ENCODE results near the gene CXCR2. TPM values are rescaled to one million over a fixed set of nuclear protein-coding genes. Genes with fewer than 3 reads are reported as not detected.
A peak's percentile ranks its signal among the peaks of the same experiment; 100 is the strongest.
"Not testable (repeated sequence)": the region's sequence is repeated elsewhere in the genome, so short reads cannot be mapped to it uniquely, and the experiment has no call there.

The CXCR2 gene
- not detected for polyA plus RNA-seq (2013, experiment 1 of 2; ENCODE audit: insufficient read length)
- not detected for polyA plus RNA-seq (2013, experiment 2 of 2; ENCODE audit: insufficient read length)

GRCh38 chr2:218125626-218126080 is at the start of gene CXCR2:
TSS of gene CXCR2 (plus strand) at chr2:218126028. CDS start at chr2:218134802, 8,774 bp downstream.
- no peak for DNase-seq

- no peak for DNase-seq
These were observed 48.2 kb upstream of the CXCR2 start for GRCh38 chr2:218077464-218078216.

GRCh38 chr2:218079943-218080913 is 45.6 kb upstream of the CXCR2 start:
- DNase-seq: no peak

GRCh38 chr2:218081063-218081462 is 44.8 kb upstream of the CXCR2 start:
- no peak for DNase-seq

GRCh38 chr2:218081695-218082094 is 44.1 kb upstream of the CXCR2 start:
- peak; percentile 96 for DNase-seq

- DNase-seq: no peak
These were observed 43.1 kb upstream of the CXCR2 start for GRCh38 chr2:218082586-218083351.

- DNase-seq: no peak
These were observed 42.5 kb upstream of the CXCR2 start for GRCh38 chr2:218083352-218083676.

GRCh38 chr2:218086478-218086877 is 39.4 kb upstream of the CXCR2 start:
- DNase-seq: no peak

- DNase-seq: no peak
These were observed 36.6 kb upstream of the CXCR2 start for GRCh38 chr2:218089259-218089658.

- DNase-seq: no peak
These were observed 34.1 kb upstream of the CXCR2 start for GRCh38 chr2:218091746-218092145.

- DNase-seq: no peak
These were observed 31.9 kb upstream of the CXCR2 start for GRCh38 chr2:218093879-218094278.

- DNase-seq: no peak
These were observed 30.0 kb upstream of the CXCR2 start for GRCh38 chr2:218095853-218096252.

GRCh38 chr2:218097975-218098374 is 27.9 kb upstream of the CXCR2 start:
- DNase-seq: no peak

- DNase-seq: not testable (repeated sequence)
These were observed 17.0 kb upstream of the CXCR2 start for GRCh38 chr2:218108834-218109233.

GRCh38 chr2:218121789-218122188 is 4.0 kb upstream of the CXCR2 start:
- DNase-seq: not testable (repeated sequence)

- not testable (repeated sequence) for DNase-seq
These were observed 3.5 kb upstream of the CXCR2 start for GRCh38 chr2:218122286-218122685.

GRCh38 chr2:218123986-218124385 is 1.8 kb upstream of the CXCR2 start:
- peak; percentile 10 for DNase-seq

- no peak for DNase-seq
These were observed 733 bp upstream of the CXCR2 start for GRCh38 chr2:218125095-218125494.

GRCh38 chr2:218127929-218128455 is 2.2 kb downstream of the CXCR2 start:
- DNase-seq: no peak

- no peak for DNase-seq
These were observed 3.1 kb downstream of the CXCR2 start for GRCh38 chr2:218128781-218129457.

- no peak for DNase-seq
These were observed 3.8 kb downstream of the CXCR2 start for GRCh38 chr2:218129458-218130135.
